A549 (cell line): ENCODE measurements around the gene MED12L. TPM values are rescaled to one million over a fixed set of nuclear protein-coding genes. Genes with fewer than 3 reads are reported as not detected.

Experiments
- ATAC-seq, 2 experiments: fragments of 200-7000 bp in 1 of 2; fragments of >200 bp in 1 of 2; cut with Nextera tagmentation in 1 of 2; cut with Tn5 transposase in 1 of 2; 3 replicates each; pipeline versions ENCODE4 v1.8.0 to v1.9.1; 2018 to 2020; ENCODE audit warnings: mild to moderate bottlenecking in 1 of 2, moderate library complexity in 1 of 2
- CTCF ChIA-PET: fragments of 300-600 bp; sonication (Branson Sonifier 250); formaldehyde crosslinking; extraction: SDS; loops from one replicate; lab custom pipeline; 2021; ENCODE audit warnings: antibody characterized with exemption, inconsistent platforms; lab: Yijun Ruan, JAX
- POLR2A ChIA-PET: fragments of 350-600 bp; formaldehyde crosslinking; extraction: SDS; loops from one replicate; lab custom pipeline; 2021; ENCODE audit warnings: antibody characterized with exemption, inconsistent platforms; lab: Yijun Ruan, JAX
- DNase-seq, 2 experiments: peaks; one replicate each; pipeline versions ENCODE4 v3.0.0 to v3.0.0-alpha.2; 2011 to 2016; ENCODE audit warnings: low read depth in 1 of 2, low spot score in 1 of 2
- FAIRE-seq: peaks from 2 replicates; lab custom pipeline; 2011; peaks lifted over from hg19 to GRCh38; lab: Jason Lieb, UNC
- H3K27ac ChIP-seq, 2 experiments: fragments of >200 bp; sonication (Bioruptor Twin); formaldehyde crosslinking; 3 replicates each; pipeline ENCODE4 v1.5.1; 2016 to 2017
- H3K4me1 ChIP-seq: fragments of >200 bp; sonication (Bioruptor Twin); formaldehyde crosslinking; 3 replicates; pipeline ENCODE4 v1.6.1; 2016
- H3K4me2 ChIP-seq: fragments of >200 bp; sonication (Bioruptor Twin); formaldehyde crosslinking; 3 replicates; pipeline ENCODE4 v1.6.1; 2016
- H3K4me3 ChIP-seq: fragments of >200 bp; sonication (Bioruptor Twin); formaldehyde crosslinking; 3 replicates; pipeline ENCODE4 v1.5.1; 2016
- H3K9me3 ChIP-seq: fragments of >200 bp; sonication (Bioruptor Twin); formaldehyde crosslinking; 3 replicates; pipeline ENCODE4 v1.6.1; 2016
- CHD2 ChIP-seq: fragments of 150-350 bp; IDR thresholded peaks from 2 replicates; pipeline ENCODE4 v1.6.1; 2014; ENCODE audit warnings: low read length; ENCODE audit not compliant: partially characterized antibody
- CTCF ChIP-seq: fragments of >200 bp; sonication (Bioruptor Twin); formaldehyde crosslinking; IDR thresholded peaks from 3 replicates; pipeline ENCODE4 v1.5.1; 2016
- E2F6 ChIP-seq: IDR thresholded peaks from 2 replicates; pipeline ENCODE4 v1.6.1; 2012; ENCODE audit warnings: low read depth, borderline replicate concordance
- FOSL2 ChIP-seq, 2 experiments: fragments of 450-650 bp in 1 of 2; fragments of >200 bp in 1 of 2; sonication (Bioruptor Twin) in 1 of 2; formaldehyde crosslinking; IDR thresholded peaks; 2 replicates each; pipeline versions ENCODE4 v1.5.0 to v1.6.1; 2016 to 2020; ENCODE audit warnings: mild to moderate bottlenecking in 1 of 2, moderate library complexity in 1 of 2
- HDAC2 ChIP-seq: fragments of 200-600 bp; sonication (generic); IDR thresholded peaks from 2 replicates; pipeline ENCODE4 v1.6.1; 2016
- HMGXB4 ChIP-seq: fragments of 250-450 bp; sonication (Bioruptor Pico); IDR thresholded peaks from 2 replicates; pipeline ENCODE4 v1.5.0; 2021; ENCODE audit warnings: mild to moderate bottlenecking, moderate library complexity, borderline replicate concordance
- HOXB5 ChIP-seq: fragments of 250-450 bp; sonication (Bioruptor Pico); IDR thresholded peaks from 2 replicates; pipeline ENCODE4 v1.5.0; 2020; ENCODE audit warnings: mild to moderate bottlenecking, moderate library complexity
- JUNB ChIP-seq: fragments of >200 bp; sonication (Bioruptor Twin); formaldehyde crosslinking; IDR thresholded peaks from 2 replicates; pipeline ENCODE4 v1.6.1; 2016
- KDM5A ChIP-seq: fragments of 200-600 bp; sonication (generic); IDR thresholded peaks from 2 replicates; pipeline ENCODE4 v1.6.1; 2016; ENCODE audit warnings: antibody characterized with exemption, mild to moderate bottlenecking
- MYC ChIP-seq: IDR thresholded peaks from 2 replicates; pipeline ENCODE4 v1.6.1; 2012; ENCODE audit warnings: mild to moderate bottlenecking, inconsistent platforms, low read length, improper control_type of control experiment, borderline replicate concordance
- NPAS2 ChIP-seq: fragments of 250-450 bp; sonication (Bioruptor Pico); IDR thresholded peaks from 2 replicates; pipeline ENCODE4 v1.8.0; 2022; ENCODE audit warnings: mild to moderate bottlenecking, moderate library complexity, borderline replicate concordance
- POLR2A ChIP-seq: IDR thresholded peaks from 2 replicates; pipeline ENCODE4 v1.6.1; 2012; ENCODE audit warnings: mild to moderate bottlenecking, low read length
- POLR2AphosphoS2 ChIP-seq: conservative IDR thresholded peaks from 2 replicates; pipeline ENCODE4 v1.6.1; 2012; ENCODE audit warnings: low read length, improper control_type of control experiment, inconsistent platforms
- RAD21 ChIP-seq, 2 experiments: fragments of >200 bp in 1 of 2; sonication (Bioruptor Twin) in 1 of 2; formaldehyde crosslinking in 1 of 2; IDR thresholded peaks in 1 of 2; conservative IDR thresholded peaks in 1 of 2; 2 replicates in 1 of 2; 3 replicates in 1 of 2; pipeline ENCODE4 v1.6.1; 2012 to 2018; ENCODE audit warnings: inconsistent platforms in 1 of 2
- RCOR1 ChIP-seq: fragments of 150-350 bp; IDR thresholded peaks from 2 replicates; pipeline ENCODE4 v1.6.1; 2014; ENCODE audit warnings: antibody characterized with exemption, low read length, low read depth
- RNF2 ChIP-seq: fragments of 200-600 bp; sonication (generic); IDR thresholded peaks from 2 replicates; pipeline ENCODE4 v1.6.1; 2016; ENCODE audit warnings: low read depth, mild to moderate bottlenecking, antibody characterized with exemption, moderate library complexity, borderline replicate concordance
- SMC3 ChIP-seq: fragments of >200 bp; sonication (Bioruptor Twin); formaldehyde crosslinking; IDR thresholded peaks from 3 replicates; pipeline ENCODE4 v1.6.1; 2018; ENCODE audit warnings: inconsistent platforms
- TP53 ChIP-seq: fragments of 250-450 bp; sonication (Bioruptor Pico); IDR thresholded peaks from 2 replicates; pipeline ENCODE4 v1.5.0; 2021; ENCODE audit warnings: mild to moderate bottlenecking, moderate library complexity
- USF2 ChIP-seq: fragments of 450-650 bp; IDR thresholded peaks from 2 replicates; pipeline ENCODE4 v1.6.1; 2014; ENCODE audit warnings: antibody characterized with exemption
- ZFP36 ChIP-seq: fragments of 450-650 bp; IDR thresholded peaks from 2 replicates; pipeline ENCODE4 v1.6.1; 2014; ENCODE audit warnings: borderline replicate concordance; ENCODE audit not compliant: partially characterized antibody
- ZNF302 ChIP-seq: fragments of 250-450 bp; sonication (Bioruptor Pico); IDR thresholded peaks from 2 replicates; pipeline ENCODE4 v1.9.0; 2021; ENCODE audit warnings: inconsistent platforms, mild to moderate bottlenecking, moderate library complexity
- WGBS: methylation state at CpG from one replicate; pipeline ENCODE4 v1.1.6; 2017; ENCODE audit errors: missing lambda C conversion rate; 5-methylcytosine and 5-hydroxymethylcytosine counted together
- polyA plus RNA-seq, 4 experiments: library from polyadenylated mRNA; depleted of rRNA in 3 of 4; stranded (reverse); fragments of >200 nt; fragmentation: RNase III in 1 of 4; extraction: RNeasy Plus Mini Kit Qiagen cat#74134 plus additional on column Dnase treatment in 1 of 4; gene quantifications; 2 replicates in 3 of 4; 3 replicates in 1 of 4; pipeline ENCODE4 v1.2.3, GENCODE V29; 2011 to 2017

Gene MED12L
- polyA plus RNA-seq, 2 of the 4 experiments (the other 2 are of a cell fraction), result 0.32 to 0.63 TPM

GRCh38 chr3:151437906-151438305 is 352.4 kb downstream of the MED12L start:
- CTCF ChIA-PET, result interaction anchor here (1.0 to 6.7 kb wide), 8 partner anchors 12 to 1006 kb away, joined by 3 to 71 read pairs (median 18); no protein-coding TSS in a partner anchor
- Histone ChIP-seq H3K4me3 (no peak overlapping the region), H3K9me3 (no peaks in the 10 kb centered on the region), H3K27ac (no peak overlapping the region), H3K4me2 (no peak overlapping the region), H3K4me1 (peaks cover 31% of the 10 kb centered on the region)
- WGBS, result 94% methylated on average over 6 of the region's 6 CpGs
- ATAC-seq (no peak), FAIRE-seq (no peak), DNase-seq (no peak)
- POLR2A ChIA-PET, result no interaction called here
- TF ChIP-seq JUNB (no peak), FOSL2 (IDR thresholded peaks at IDR 0.05) (no peak), FOSL2 (CRISPR knock-in tag; IDR thresholded peaks at IDR 0.05) (no peak), USF2 (no peak)

GRCh38 chr3:151439652-151440125 is 354.2 kb downstream of the MED12L start:
- POLR2A ChIA-PET, result interaction anchor here (1.0 kb wide), 1 partner anchor 397 kb away, joined by 3 read pairs; no protein-coding TSS in a partner anchor
- no peaks in the 10 kb centered on the region for H3K9me3 ChIP-seq
- H3K27ac ChIP-seq, result peak overlapping the region; percentile 41 to 66; a peak in 4 of 6 replicates
- peaks cover 13% of the 10 kb centered on the region for H3K4me1 ChIP-seq
- FAIRE-seq (no peak), DNase-seq (peak; percentile 50 to 76), ATAC-seq (peak; percentile 98 to 99)
- no peak overlapping the region for H3K4me3 ChIP-seq
- WGBS, result 11% methylated on average over 3 of the region's 3 CpGs
- H3K4me2 ChIP-seq, result peak overlapping the region; percentile 16; the same call in 1 of the 3 replicates
- CTCF ChIA-PET, result interaction anchor here (0.5 to 6.7 kb wide), 28 partner anchors 9 to 914 kb away, joined by 3 to 71 read pairs (median 5); no protein-coding TSS in a partner anchor
- TF ChIP-seq TP53 (CRISPR knock-in tag) (no peak), POLR2A (no peak), CHD2 (no peak), RAD21 (conservative IDR thresholded peaks at IDR 0.05 in 1 of 2, IDR thresholded peaks at IDR 0.05 in 1 of 2) (peak; percentile 85 to 88), SMC3 (peak; percentile 91), ZNF302 (no peak), HDAC2 (no peak), CTCF (peak; percentile 61), HMGXB4 (CRISPR knock-in tag) (no peak)
- TF ChIP-seq, all 56 proteins: peak for 3

- DNase-seq (no peak), ATAC-seq (no peak), FAIRE-seq (no peak)
- H3K4me1 ChIP-seq, result peaks cover 5% of the 10 kb centered on the region; the same call in 2 of the 3 replicates
- POLR2A ChIA-PET, result no interaction called here
- no peak overlapping the region for H3K27ac ChIP-seq
- WGBS, result 92% methylated on average over 1 of the region's 1 CpG
- no peak overlapping the region for H3K4me2 ChIP-seq
- TF ChIP-seq E2F6 (no peak), MYC (no peak), ZFP36 (no peak), POLR2AphosphoS2 (no peak), SMC3 (no peak), RCOR1 (no peak), HDAC2 (no peak), KDM5A (no peak), HOXB5 (CRISPR knock-in tag) (no peak), RNF2 (no peak), NPAS2 (no peak), TP53 (CRISPR knock-in tag) (no peak), POLR2A (no peak)
- no peaks in the 10 kb centered on the region for H3K9me3 ChIP-seq
- no peak overlapping the region for H3K4me3 ChIP-seq
- CTCF ChIA-PET, result interaction anchor here (1.0 to 6.7 kb wide), 10 partner anchors 7 to 479 kb away, joined by 3 to 71 read pairs (median 14); no protein-coding TSS in a partner anchor
These were observed 355.5 kb downstream of the MED12L start for GRCh38 chr3:151440940-151441339.
